ENCODE data around the gene ARHGAP36.

GRCh38 chrX:131081772-131082740, 23.9 kb downstream of the ARHGAP36 start:
- TF ChIP-seq TCF4 (CRISPR knock-in tag; IDR thresholded peaks at IDR 0.05; ENCODE audit: borderline replicate concordance) (no peak), ZNF565 (CRISPR knock-in tag; conservative IDR thresholded peaks at IDR 0.05; ENCODE audit: low read depth) (no peak), ARNTL (CRISPR knock-in tag; IDR thresholded peaks at IDR 0.05; ENCODE audit: borderline replicate concordance, low read depth) (no peak), ZC3H10 (CRISPR knock-in tag; IDR thresholded peaks at IDR 0.05) (no peak), CREB5 (CRISPR knock-in tag; IDR thresholded peaks at IDR 0.05; ENCODE audit: low read depth) (no peak), OSR1 (CRISPR knock-in tag; IDR thresholded peaks at IDR 0.05) (no peak), ZFP3 (CRISPR knock-in tag; IDR thresholded peaks at IDR 0.05) (no peak), ESRRG (CRISPR knock-in tag; IDR thresholded peaks at IDR 0.05) (no peak), TOX (CRISPR knock-in tag; IDR thresholded peaks at IDR 0.05; ENCODE audit: borderline replicate concordance) (no peak), ZFP30 (CRISPR knock-in tag; IDR thresholded peaks at IDR 0.05) (no peak), PATZ1 (CRISPR knock-in tag; IDR thresholded peaks at IDR 0.05; ENCODE audit: borderline replicate concordance) (no peak), ZNF8 (CRISPR knock-in tag; IDR thresholded peaks at IDR 0.05) (no peak), ZNF70 (CRISPR knock-in tag; IDR thresholded peaks at IDR 0.05) (no peak)

Data from SK-N-SH treated with all-trans-retinoic acid at 6 μM for 48 hours (cell line).